K562 (cell line): ENCODE data around the gene LASP1. TPM values are rescaled to one million over a fixed set of nuclear protein-coding genes. Genes with fewer than 3 reads are reported as not detected.

Source experiments
- ATAC-seq: fragments of 200-7000 bp; cut with Tn5 transposase; 3 replicates; pipeline ENCODE4 v1.9.1; 2020; ENCODE audit warnings: moderate library complexity
- BruUV-seq: library from RNA; stranded (reverse); fragments of 400-500 nt; replicated peaks from 2 replicates; lab custom pipeline; 2021; lab: Mats Ljungman, UMichigan
- CTCF ChIA-PET: fragments of 300-600 bp; formaldehyde crosslinking; extraction: SDS; loops from one replicate; lab custom pipeline; 2021; ENCODE audit warnings: low intra/inter-chr PET ratio; lab: Yijun Ruan, JAX
- POLR2A ChIA-PET: fragments of 300-600, 350-650 bp; sonication (Branson Sonifier 250); formaldehyde crosslinking; extraction: SDS; loops from one replicate; lab custom pipeline; 2021; ENCODE audit warnings: antibody characterized with exemption, inconsistent platforms; lab: Yijun Ruan, JAX
- DNase-seq, 4 experiments: peaks; one replicate each; pipeline versions ENCODE4 v3.0.0 to v3.0.0-alpha.2; 2011 to 2018; ENCODE audit warnings: low spot score in 3 of 4, mixed read lengths in 3 of 4; ENCODE audit errors: extremely low read depth in 1 of 4
- FAIRE-seq: peaks from 2 replicates; lab custom pipeline; 2011; peaks lifted over from hg19 to GRCh38; lab: Jason Lieb, UNC
- H2AFZ ChIP-seq: 2 replicates; pipeline ENCODE4 v1.6.0; 2011; ENCODE audit warnings: low read depth, low read length, control low read depth, inconsistent platforms
- H3K27ac ChIP-seq: fragments of 200-600 bp; 3 replicates; pipeline ENCODE4 v1.8.0; 2011; ENCODE audit warnings: low read depth, mild to moderate bottlenecking, control low read depth, inconsistent platforms, low read length, moderate library complexity, mixed read lengths; ENCODE audit errors: extremely low read depth
- H3K27me3 ChIP-seq, 2 experiments: fragments of 300-600 bp in 1 of 2; 2 replicates in 1 of 2; 3 replicates in 1 of 2; pipeline versions ENCODE4 v1.6.0 to v1.8.0; 2011; ENCODE audit warnings: inconsistent platforms in 2 of 2, low read length in 2 of 2, mild to moderate bottlenecking in 1 of 2, mixed read lengths in 1 of 2, moderate library complexity in 1 of 2; ENCODE audit not compliant: control insufficient read depth in 2 of 2, insufficient read depth in 2 of 2
- H3K36me3 ChIP-seq: fragments of 300-600 bp; 3 replicates; pipeline ENCODE4 v1.8.0; 2011; ENCODE audit warnings: mild to moderate bottlenecking, low read length, inconsistent platforms; ENCODE audit not compliant: control insufficient read depth, insufficient read depth
- H3K4me1 ChIP-seq, 2 experiments: fragments of 200-600 bp in 1 of 2; replicated peaks in 1 of 2; 2 replicates in 1 of 2; 3 replicates in 1 of 2; pipeline versions ENCODE4 v1.5.1 to v1.8.0; 2011; ENCODE audit warnings: inconsistent platforms in 2 of 2, low read length in 2 of 2, mild to moderate bottlenecking in 1 of 2, mixed read lengths in 1 of 2, moderate library complexity in 1 of 2; ENCODE audit not compliant: control insufficient read depth in 2 of 2, insufficient read depth in 2 of 2
- H3K4me2 ChIP-seq: 2 replicates; pipeline ENCODE4 v1.6.1; 2011; ENCODE audit warnings: low read length, control low read depth, inconsistent platforms, mixed read lengths; ENCODE audit not compliant: insufficient read depth
- H3K4me3 ChIP-seq: fragments of 200-600 bp; sonication (generic), shearing (Covaris generic); 2 replicates; pipeline ENCODE4 v1.5.1; 2016; ENCODE audit warnings: control low read depth, inconsistent platforms
- H3K79me2 ChIP-seq: fragments of 200-600 bp; 3 replicates; pipeline ENCODE4 v1.8.0; 2011; ENCODE audit warnings: low read length, inconsistent platforms; ENCODE audit not compliant: control insufficient read depth, insufficient read depth
- H3K9ac ChIP-seq, 2 experiments: 2 replicates each; pipeline versions ENCODE4 v1.6.0 to v1.6.1; 2011; ENCODE audit warnings: low read depth in 2 of 2, low read length in 2 of 2, control low read depth in 1 of 2, inconsistent platforms in 1 of 2, mild to moderate bottlenecking in 1 of 2, mixed read lengths in 1 of 2; ENCODE audit not compliant: insufficient read depth in 1 of 2
- H3K9me1 ChIP-seq: one replicate; pipeline ENCODE4 v1.6.0; 2011; ENCODE audit warnings: inconsistent platforms, mild to moderate bottlenecking, low read length, moderate library complexity; ENCODE audit not compliant: control insufficient read depth, insufficient read depth
- H3K9me3 ChIP-seq: replicated peaks from 2 replicates; pipeline ENCODE4 v1.5.1; 2011; ENCODE audit warnings: low read depth, low read length, inconsistent platforms; ENCODE audit not compliant: control insufficient read depth, insufficient read depth
- H4K20me1 ChIP-seq: replicated peaks from 2 replicates; pipeline ENCODE4 v1.6.1; 2011; ENCODE audit warnings: low read length, inconsistent platforms, mixed read lengths; ENCODE audit not compliant: control insufficient read depth, insufficient read depth
- ARID1B ChIP-seq: fragments of 450-650 bp; IDR thresholded peaks from 2 replicates; pipeline ENCODE4 v1.6.1; 2016; ENCODE audit warnings: antibody characterized with exemption, mild to moderate bottlenecking, inconsistent platforms
- ARNT ChIP-seq, 2 experiments: fragments of 450-650 bp; IDR thresholded peaks; 2 replicates each; pipeline ENCODE4 v1.6.1; 2016; ENCODE audit warnings: mild to moderate bottlenecking in 1 of 2
- C11orf30 ChIP-seq: fragments of 450-650 bp; IDR thresholded peaks from 2 replicates; pipeline ENCODE4 v1.6.1; 2016; ENCODE audit warnings: low read depth, mild to moderate bottlenecking
- CBFA2T3 ChIP-seq: fragments of 450-650 bp; IDR thresholded peaks from 2 replicates; pipeline ENCODE4 v1.6.1; 2017
- CBX5 ChIP-seq: IDR thresholded peaks from 2 replicates; pipeline ENCODE4 v1.6.1; 2014; ENCODE audit warnings: low read depth, borderline replicate concordance
- EGR1 ChIP-seq: fragments of 450-650 bp; conservative IDR thresholded peaks from 2 replicates; pipeline ENCODE4 v1.6.1; 2017; ENCODE audit warnings: mild to moderate bottlenecking
- ETV1 ChIP-seq: fragments of 450-650 bp; conservative IDR thresholded peaks from 2 replicates; pipeline ENCODE4 v1.6.1; 2016; ENCODE audit warnings: missing genetic modification characterization, control low read depth, low read depth, missing compliant biosample characterization
- GABPA ChIP-seq: fragments of 200-800 bp; sonication (Bioruptor generic); conservative IDR thresholded peaks from 2 replicates; pipeline ENCODE4 v1.6.1; 2016; ENCODE audit warnings: low read depth, missing genetic modification characterization, missing compliant biosample characterization
- MEF2A ChIP-seq: IDR thresholded peaks from 2 replicates; pipeline ENCODE4 v1.6.1; 2011; ENCODE audit warnings: low read depth, mild to moderate bottlenecking, low read length, moderate library complexity; ENCODE audit not compliant: control insufficient read depth
- MIER1 ChIP-seq: fragments of 450-650 bp; IDR thresholded peaks from 2 replicates; pipeline ENCODE4 v1.6.1; 2016; ENCODE audit warnings: antibody characterized with exemption, mild to moderate bottlenecking, low read depth
- MNT ChIP-seq, 2 experiments: fragments of 450-650 bp; conservative IDR thresholded peaks; 2 replicates each; pipeline ENCODE4 v1.6.1; 2017; ENCODE audit warnings: mild to moderate bottlenecking in 2 of 2, moderate library complexity in 2 of 2
- NR2C1 ChIP-seq, 2 experiments: fragments of 450-650 bp; IDR thresholded peaks; 2 replicates each; pipeline ENCODE4 v1.6.1; 2017; ENCODE audit warnings: mild to moderate bottlenecking in 2 of 2, antibody characterized with exemption in 1 of 2, inconsistent platforms in 1 of 2, missing compliant biosample characterization in 1 of 2, missing genetic modification characterization in 1 of 2
- NRF1 ChIP-seq, 2 experiments: fragments of 450-650 bp; IDR thresholded peaks in 1 of 2; conservative IDR thresholded peaks in 1 of 2; 2 replicates each; pipeline ENCODE4 v1.6.1; 2014; ENCODE audit warnings: mild to moderate bottlenecking in 2 of 2
- POLR2G ChIP-seq: fragments of 200-400 bp; formaldehyde crosslinking; IDR thresholded peaks from 2 replicates; pipeline ENCODE4 v1.6.1; 2017; ENCODE audit warnings: low read depth, mild to moderate bottlenecking, antibody characterized with exemption, low read length, moderate library complexity
- SMAD4 ChIP-seq: fragments of 250-450 bp; sonication (Bioruptor Pico); conservative IDR thresholded peaks from 2 replicates; pipeline ENCODE4 v1.8.0; 2021; ENCODE audit warnings: inconsistent platforms, mild to moderate bottlenecking, moderate library complexity
- TRIM24 ChIP-seq, 2 experiments: fragments of 450-650 bp; IDR thresholded peaks; 2 replicates each; pipeline ENCODE4 v1.6.1; 2016
- ZBTB7A ChIP-seq: IDR thresholded peaks from 2 replicates; pipeline ENCODE4 v1.6.1; 2011; ENCODE audit warnings: low read depth, mild to moderate bottlenecking, low read length, moderate library complexity, borderline replicate concordance; ENCODE audit not compliant: control insufficient read depth
- ZNF589 ChIP-seq: fragments of 200-800 bp; sonication (Bioruptor generic); IDR thresholded peaks from 2 replicates; pipeline ENCODE4 v1.6.1; 2016; ENCODE audit warnings: low read depth, missing genetic modification characterization, missing compliant biosample characterization
- WGBS: fragments of 100-300 bp; shearing (Covaris generic); methylation state at CpG from one replicate; pipeline ENCODE4 v1.1.6; 2016; ENCODE audit warnings: low coverage, mixed read lengths; ENCODE audit not compliant: insufficient coverage; ENCODE audit errors: missing lambda C conversion rate; 5-methylcytosine and 5-hydroxymethylcytosine counted together
- in situ Hi-C: fragments of 300-500 bp; cut with MboI; formaldehyde crosslinking; loops from 4 replicates; pipeline ENCODE4 v1.15.0; 2018; ENCODE audit warnings: inconsistent platforms, mixed read lengths
- intact Hi-C: fragments of 100-400 bp; cut with micrococcal nuclease; formaldehyde crosslinking; loops from 2 replicates; pipeline ENCODE4 v1.14.2; 2022
- polyA plus RNA-seq, 8 experiments: library from polyadenylated mRNA; depleted of rRNA in 4 of 8; stranded (reverse) in 5 of 8; unstranded in 3 of 8; fragments of >200 nt; fragmentation: Nextera tagmentation in 2 of 8; fragmentation: Illumina TruSeq in 1 of 8; extraction: Ambion mirVana in 2 of 8; extraction: Trizol in 1 of 8; gene quantifications; 2 replicates each; pipeline versions ENCODE4 v1.2.1 to v1.2.3, GENCODE V29; 2011 to 2014; ENCODE audit warnings: inconsistent platforms in 1 of 8, missing spikeins in 1 of 8
- total RNA-seq, 7 experiments: library from RNA; depleted of rRNA in 6 of 7; stranded (reverse); fragments of >200 nt in 6 of 7; fragmentation: Illumina TruSeq in 2 of 7; extraction: Trizol in 2 of 7; gene quantifications; 2 replicates each; pipeline versions ENCODE4 v1.2.1 to v1.2.3, GENCODE V29; 2011 to 2021; ENCODE audit warnings: low replicate concordance in 1 of 7
- TF ChIP-seq, protein P1 (sequence below): fragments of 250-450 bp; sonication (Bioruptor Pico); IDR thresholded peaks from 2 replicates; pipeline ENCODE4 v1.5.0; 2021

The LASP1 gene
- total and polyA plus RNA-seq, 9 of the 15 experiments (the other 6 are each of a cell fraction or from before 2014, with no cell fraction given), result 23.0 to 125 (median 55.3) TPM

DNA sequence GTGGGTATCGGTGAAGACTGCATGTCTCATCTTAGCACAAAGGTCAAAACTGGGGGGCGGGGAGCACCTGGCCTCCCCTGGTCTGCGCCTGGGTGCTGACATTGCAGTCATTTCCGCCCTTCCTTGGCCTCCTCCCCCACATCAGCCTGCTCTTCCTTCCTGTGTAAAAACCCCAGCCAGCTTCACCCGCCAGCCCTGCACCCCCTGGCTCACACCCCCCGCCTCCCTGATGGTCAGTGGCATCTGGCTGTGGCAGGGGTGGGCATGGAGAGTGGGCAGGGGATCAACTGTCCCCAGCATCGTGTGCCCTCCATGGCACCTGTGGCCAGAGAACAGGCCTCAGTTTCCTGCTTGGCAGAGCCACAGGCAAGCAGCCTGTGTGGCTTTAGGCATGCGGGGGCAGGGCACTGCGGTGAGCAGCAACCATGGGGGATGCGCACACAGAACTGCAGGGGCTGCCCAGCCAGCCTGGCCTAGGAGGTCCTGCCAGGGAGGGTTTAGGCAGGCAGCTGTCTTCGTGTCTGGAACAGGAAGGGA lies 29.0 kb downstream of the LASP1 start:
- in situ Hi-C loops (no loop called here), intact Hi-C loops (no loop called here)
- peaks cover 26% of the 10 kb centered on the region for H3K79me2 ChIP-seq
- FAIRE-seq (peak; percentile 62), ATAC-seq (peak; percentile 57), DNase-seq (peak; percentile 75 to 82 (median 79))
- peaks cover 29% of the 10 kb centered on the region for H4K20me1 ChIP-seq
- H3K9ac ChIP-seq, result peak overlapping the region in 1 of 2 experiments; percentile 79; a peak in 2 of 4 replicates
- peaks cover 45 to 50% of the 10 kb centered on the region in 2 experiments for H3K4me1 ChIP-seq
- no peak overlapping the region for H3K4me3 ChIP-seq
- 59% methylated on average over 8 of the region's 11 CpGs for WGBS
- no peak overlapping the region for H3K4me2 ChIP-seq
- H3K9me1 ChIP-seq, result peaks cover 1% of the 10 kb centered on the region
- no peaks in the 10 kb centered on the region for H3K27me3 ChIP-seq
- no peaks in the 10 kb centered on the region for H3K9me3 ChIP-seq
- no peak overlapping the region for H2AFZ ChIP-seq
- H3K36me3 ChIP-seq, result peaks cover 75% of the 10 kb centered on the region
- ChIA-PET CTCF (no interaction called here), POLR2A (interaction anchor here (1.9 to 2.4 kb wide), 2 partner anchors 11 to 13 kb away, joined by 7 to 9 read pairs; no protein-coding TSS in a partner anchor)
- no TSS peak for BruUV-seq
- H3K27ac ChIP-seq, result peak overlapping the region; percentile 62
- TF ChIP-seq EGR1 (peak; percentile 70), SMAD4 (peak; percentile 74), NR2C1 (IDR thresholded peaks at IDR 0.05) (peak; percentile 60; the same call in 1 of the 2 replicates), NR2C1 (tag; IDR thresholded peaks at IDR 0.05) (peak; percentile 54; the same call in 1 of the 2 replicates), NRF1 (conservative IDR thresholded peaks at IDR 0.05 in 1 of 2, IDR thresholded peaks at IDR 0.05 in 1 of 2) (0 out of 4 replicates have a peak, but pooled peaks of 1 of the 2 experiments have one; percentile 17), MNT (conservative IDR thresholded peaks at IDR 0.05) (peak in 1 of 2 experiments; percentile 19; a peak in 1 of 4 replicates), MEF2A (no peak), POLR2G (peak; percentile 40), CBX5 (no peak), GABPA (peak; percentile 75), MIER1 (no peak), CBFA2T3 (peak; percentile 76), ARNT (IDR thresholded peaks at IDR 0.05) (no peak), ETV1 (peak; percentile 44; the same call in 1 of the 2 replicates), ARID1B (peak; percentile 57), C11orf30 (0 out of 2 replicates have a peak, but pooled peaks have one; percentile 6), ZNF589 (CRISPR knock-in tag) (peak; percentile 77; the same call in 1 of the 2 replicates), TRIM24 (IDR thresholded peaks at IDR 0.05) (peak in 1 of 2 experiments; percentile 29; a peak in 1 of 4 replicates), ZBTB7A (peak; percentile 66; the same call in 1 of the 2 replicates)
- TF ChIP-seq, protein P1, sequence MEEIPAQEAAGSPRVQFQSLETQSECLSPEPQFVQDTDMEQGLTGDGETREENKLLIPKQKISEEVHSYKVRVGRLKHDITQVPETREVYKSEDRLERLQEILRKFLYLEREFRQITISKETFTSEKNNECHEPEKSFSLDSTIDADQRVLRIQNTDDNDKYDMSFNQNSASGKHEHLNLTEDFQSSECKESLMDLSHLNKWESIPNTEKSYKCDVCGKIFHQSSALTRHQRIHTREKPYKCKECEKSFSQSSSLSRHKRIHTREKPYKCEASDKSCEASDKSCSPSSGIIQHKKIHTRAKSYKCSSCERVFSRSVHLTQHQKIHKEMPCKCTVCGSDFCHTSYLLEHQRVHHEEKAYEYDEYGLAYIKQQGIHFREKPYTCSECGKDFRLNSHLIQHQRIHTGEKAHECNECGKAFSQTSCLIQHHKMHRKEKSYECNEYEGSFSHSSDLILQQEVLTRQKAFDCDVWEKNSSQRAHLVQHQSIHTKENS (CRISPR knock-in tag), result no peak
